Non-pigmented ciliary epithelial cell (primary cell): Measurements from ENCODE around the gene UNK.
"Not testable (repeated sequence)": the region's sequence is repeated elsewhere in the genome, so short reads cannot be mapped to it uniquely, and the experiment has no call there.

Experiments used
- DNase-seq: peaks from one replicate; pipeline ENCODE4 v3.0.0-alpha.2; 2010; ENCODE audit warnings: low read depth

Gene UNK

DNA sequence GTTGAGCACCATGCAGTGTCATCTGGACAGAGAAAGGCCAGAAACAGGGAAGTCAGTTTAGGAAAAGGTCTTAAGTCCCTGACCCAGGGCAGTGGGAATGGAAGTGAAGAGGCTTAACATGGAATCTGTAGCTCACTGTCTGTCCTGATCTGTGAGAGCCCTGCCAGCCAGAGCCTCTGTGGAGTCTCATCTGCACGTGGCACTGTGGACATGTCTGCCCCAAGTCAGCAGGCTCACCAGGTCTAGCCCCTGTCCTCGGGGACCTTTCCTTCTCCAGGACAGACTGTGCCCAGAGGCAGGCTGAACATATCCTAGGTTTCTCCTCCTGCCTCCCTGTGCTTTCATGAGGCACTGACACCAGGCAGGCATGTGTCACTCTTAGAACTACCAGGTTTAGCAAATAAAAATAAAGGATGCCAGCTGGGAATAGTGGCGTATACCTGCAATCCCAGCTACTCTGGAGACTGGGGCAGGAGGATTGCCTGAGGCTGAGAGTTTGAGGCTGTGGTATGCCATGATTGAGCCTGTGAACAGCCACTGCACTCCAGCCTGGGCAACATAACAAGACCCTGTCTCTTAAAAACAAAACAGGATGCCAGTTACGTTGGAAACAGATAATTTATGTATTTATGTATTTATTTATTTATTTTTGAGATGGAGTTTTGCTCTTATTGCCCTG, 22.4 kb downstream of the UNK start:
- DNase-seq: no peak

DNA sequence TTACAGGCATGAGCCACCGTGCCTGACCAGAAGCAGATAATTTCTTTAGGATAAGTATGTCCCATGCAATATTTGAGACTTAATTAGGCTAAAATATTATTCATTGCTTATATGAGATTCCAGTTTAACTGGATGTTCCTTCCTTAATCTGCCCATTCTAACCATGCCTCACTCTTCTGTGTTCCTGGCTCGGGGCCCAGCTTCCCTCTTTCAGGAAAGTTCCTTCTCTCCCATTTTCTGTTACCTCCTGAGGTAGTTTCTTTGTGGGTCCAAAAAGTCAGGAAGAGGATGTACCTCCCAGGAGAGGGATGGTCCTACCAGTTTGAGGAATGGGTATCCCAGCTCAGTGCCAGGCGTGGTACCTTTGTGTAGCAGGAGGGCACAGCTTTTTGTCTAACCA, 23.3 kb downstream of the UNK start:
- no peak for DNase-seq

DNA sequence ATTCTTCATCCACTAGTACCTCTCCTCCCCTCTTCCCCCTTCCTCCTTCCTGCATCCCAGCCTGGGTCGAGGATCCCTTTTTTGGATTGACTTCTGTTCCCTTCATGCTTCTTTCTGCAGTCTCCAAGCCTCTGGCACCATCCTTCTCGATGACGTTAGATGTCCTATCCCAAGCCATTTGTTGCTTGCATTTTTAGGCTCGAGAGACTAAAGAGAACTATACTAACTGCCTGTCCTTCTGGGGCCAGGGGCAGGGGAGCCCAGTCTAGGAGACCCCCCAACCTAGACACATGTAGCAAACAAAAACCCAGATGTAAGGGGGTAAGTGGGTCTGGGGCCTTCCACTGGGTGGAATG, 23.9 kb downstream of the UNK start:
- no peak for DNase-seq

DNA sequence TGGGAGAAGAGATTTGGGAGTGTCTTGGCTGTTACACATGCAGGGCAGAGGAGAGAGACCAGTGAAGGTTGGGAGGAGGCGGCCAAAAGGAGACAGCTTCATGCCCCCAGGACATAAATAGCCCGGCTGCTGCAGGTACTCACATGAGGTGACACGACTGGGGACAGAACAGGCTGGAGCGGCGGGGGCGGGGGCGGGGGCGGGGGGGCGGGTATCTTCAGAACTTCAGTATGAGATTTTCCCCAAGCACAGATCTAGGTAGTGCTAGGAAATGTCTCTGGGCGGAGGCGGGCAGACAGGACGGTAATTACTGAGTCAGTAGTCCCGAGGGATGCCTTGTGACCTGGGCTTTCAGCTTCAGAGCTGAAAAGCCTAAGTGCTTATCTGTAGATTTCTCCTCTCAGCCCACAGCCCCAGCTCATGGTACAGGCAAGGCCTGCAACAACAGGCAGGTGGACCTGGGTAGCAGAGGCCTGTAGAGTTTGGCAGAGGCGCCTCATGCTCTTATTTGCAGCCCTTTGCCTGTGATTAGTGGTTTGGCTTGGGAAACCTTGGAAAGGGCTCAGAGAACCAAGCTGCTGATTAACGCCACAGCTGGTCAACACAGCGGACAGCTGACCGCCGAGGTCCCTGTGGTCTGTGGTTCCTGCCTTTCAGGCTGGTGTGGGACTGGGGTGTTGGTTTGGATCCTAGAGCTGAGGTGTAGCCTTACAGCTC, 24.5 kb downstream of the UNK start:
- DNase-seq: no peak

DNA sequence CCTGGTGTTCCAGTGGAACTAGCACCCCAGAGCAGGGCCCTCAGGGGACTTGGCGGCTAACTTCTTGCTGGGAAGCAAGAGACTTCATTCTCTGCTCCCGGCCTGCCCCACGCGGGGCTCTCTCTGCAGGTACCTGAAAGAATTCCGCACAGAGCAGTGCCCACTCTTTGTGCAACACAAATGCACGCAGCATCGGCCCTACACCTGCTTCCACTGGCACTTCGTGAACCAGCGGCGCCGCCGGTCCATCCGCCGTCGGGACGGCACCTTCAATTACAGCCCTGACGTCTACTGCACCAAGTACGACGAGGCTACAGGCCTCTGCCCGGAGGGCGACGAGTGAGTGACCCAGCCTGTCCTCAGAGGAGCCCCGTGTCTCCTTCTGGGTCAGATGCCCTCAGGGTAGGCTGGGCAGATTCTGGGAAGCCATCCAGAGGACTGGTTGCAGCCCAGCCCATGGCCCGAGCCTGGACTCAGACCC, 25.1 kb downstream of the UNK start:
- DNase-seq: no peak

DNA sequence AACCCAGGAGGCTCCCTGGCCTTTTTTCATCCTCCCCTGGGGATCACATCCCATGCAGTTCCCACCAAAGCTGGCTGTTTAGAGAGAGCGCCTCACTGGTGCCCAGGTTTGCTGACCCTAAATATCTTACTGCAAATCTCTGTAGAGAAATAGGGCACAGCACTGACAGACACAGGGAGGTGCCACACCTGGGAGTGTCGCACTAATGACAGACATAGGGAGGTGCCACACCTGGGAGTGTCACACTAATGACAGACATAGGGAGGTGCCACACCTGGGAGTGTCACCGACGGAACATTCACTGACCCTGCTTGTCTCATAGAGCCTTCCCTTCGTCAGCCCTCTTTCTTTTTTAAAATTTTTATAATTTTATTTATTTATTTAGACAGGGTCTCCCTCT, 25.6 kb downstream of the UNK start:
- no peak for DNase-seq

DNA sequence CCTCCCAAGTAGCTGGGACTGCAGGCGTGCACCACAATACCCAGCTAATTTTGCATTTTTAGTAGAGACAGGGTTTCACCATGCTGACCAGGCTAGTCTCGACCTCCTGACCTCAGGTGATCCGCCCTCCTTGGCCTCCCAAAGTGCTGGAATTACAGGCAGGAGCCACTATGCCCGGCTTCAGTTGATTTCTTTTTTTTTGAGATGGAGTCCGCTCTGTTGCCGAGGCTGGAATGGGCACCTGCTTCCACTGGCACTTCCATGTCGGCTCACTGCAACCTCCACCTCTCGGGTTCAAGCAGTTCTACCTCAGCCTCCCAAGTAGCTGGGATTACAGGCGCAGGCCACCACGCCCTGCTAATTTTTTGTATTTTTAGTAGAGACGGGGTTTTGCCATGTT, 26.1 kb downstream of the UNK start:
- not testable (repeated sequence) for DNase-seq

DNA sequence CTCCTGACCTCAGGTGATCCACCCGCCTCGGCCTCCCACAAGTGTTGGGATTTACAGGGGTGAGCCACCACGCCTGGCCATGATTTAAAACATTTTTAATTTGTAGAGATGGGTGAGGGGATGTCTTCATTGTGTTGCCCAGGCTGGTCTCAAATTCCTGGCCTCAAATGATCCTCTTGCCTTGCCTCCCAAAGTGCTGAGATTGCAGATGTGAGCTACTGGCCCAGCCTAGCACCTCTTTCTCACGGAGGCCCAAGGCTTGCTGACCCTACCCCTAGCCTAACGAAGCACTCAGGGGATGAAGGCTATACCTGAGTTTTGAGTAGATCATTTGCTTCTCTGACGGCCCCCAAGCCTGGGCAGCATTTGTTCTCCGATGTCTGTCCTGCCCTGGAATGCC, 26.6 kb downstream of the UNK start:
- no peak for DNase-seq

DNA sequence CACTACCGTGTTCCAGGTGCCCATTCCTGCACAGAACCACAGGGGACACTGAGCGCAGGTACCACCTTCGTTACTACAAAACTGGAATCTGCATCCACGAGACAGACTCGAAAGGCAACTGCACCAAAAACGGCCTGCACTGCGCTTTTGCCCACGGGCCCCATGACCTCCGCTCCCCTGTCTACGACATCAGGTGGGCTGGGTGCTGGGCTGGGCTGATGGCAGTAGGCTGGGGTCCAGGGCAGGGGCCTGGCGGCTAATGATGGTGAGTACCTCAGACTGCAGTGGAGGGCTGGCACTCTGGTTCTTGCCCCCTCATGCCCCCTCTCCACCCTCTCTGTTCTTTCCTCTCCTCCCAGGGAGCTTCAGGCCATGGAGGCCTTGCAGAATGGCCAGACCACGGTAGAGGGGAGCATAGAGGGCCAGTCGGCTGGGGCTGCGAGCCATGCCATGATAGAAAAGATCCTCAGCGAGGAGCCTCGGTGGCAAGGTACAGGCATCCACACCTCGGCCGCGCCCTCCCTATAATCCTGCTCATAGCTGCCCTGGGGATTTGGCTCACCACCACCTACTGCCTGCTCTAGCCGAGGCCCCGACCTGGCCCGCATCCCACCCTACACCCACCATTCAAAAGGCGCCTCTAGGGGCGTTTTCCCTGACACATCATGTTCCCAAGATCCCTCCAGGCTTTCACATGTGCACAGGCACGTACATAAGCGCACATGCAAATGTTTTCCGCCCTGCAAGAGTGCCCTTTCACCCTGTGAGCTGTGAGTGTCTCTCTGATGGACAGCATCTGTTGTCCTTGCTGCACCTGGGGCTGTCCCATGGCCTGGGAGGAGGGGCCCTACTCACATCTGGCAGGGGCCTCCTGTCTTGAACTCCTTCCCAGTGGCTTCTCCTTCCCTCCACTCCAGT, 27.7 kb downstream of the UNK start:
- no peak for DNase-seq

DNA sequence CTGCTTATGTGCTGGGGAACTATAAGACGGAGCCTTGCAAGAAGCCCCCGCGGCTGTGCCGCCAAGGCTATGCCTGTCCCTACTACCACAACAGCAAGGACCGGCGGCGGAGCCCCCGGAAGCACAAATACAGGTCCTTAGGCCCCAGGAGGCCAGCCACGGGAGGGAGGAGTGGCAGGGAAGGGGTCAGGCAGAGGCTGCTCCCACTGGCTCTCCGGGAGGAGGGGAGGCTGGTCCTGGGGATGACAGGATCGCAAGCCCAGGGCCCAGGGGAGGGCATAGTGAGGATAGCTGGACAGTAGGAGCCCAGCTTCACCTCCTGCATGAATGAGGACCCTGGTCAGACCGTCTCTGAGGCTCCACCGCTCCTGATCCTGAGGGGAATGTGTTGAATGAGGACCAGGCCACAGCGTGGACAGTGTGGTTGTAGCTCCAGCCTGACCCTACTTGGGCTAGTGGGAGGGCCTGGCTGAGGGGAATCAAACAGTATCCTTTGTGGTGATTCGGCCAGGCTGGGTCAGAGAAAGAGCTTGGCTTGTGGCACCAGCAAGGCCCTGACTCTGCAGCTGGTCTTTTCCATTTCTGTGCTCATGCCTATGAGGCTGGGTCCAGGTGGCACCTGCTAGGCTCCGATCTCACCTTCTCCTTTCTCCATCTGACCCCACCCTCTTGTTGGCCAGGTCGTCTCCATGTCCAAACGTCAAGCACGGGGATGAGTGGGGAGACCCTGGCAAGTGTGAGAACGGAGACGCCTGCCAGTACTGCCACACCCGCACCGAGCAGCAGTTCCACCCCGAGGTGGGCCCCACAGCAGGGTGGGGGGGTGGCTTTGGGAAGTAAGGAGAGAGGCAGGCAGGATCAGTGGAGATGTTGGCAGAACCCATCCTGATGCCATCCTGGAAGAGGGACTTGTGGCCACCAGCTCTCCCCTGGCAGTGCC, 28.7 kb downstream of the UNK start:
- DNase-seq: no peak

DNA sequence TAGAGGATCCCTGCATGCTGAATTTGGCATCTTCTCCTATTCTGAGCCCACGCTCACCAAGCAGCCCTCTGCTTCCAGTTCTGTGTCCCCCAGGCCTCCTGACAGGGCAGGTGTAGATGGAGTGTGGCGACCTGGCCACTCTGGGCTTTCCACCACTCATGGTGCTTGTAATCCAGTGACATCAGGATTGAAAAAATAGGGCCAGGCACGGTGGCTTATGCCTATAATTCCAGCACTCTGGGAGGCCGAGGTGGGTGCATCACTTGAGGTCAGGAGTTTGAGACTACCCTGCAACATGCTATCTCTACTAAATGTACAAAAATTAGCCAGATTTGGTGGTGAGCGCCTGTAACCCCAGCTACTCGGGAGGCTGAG, 29.4 kb downstream of the UNK start:
- no peak for DNase-seq

DNA sequence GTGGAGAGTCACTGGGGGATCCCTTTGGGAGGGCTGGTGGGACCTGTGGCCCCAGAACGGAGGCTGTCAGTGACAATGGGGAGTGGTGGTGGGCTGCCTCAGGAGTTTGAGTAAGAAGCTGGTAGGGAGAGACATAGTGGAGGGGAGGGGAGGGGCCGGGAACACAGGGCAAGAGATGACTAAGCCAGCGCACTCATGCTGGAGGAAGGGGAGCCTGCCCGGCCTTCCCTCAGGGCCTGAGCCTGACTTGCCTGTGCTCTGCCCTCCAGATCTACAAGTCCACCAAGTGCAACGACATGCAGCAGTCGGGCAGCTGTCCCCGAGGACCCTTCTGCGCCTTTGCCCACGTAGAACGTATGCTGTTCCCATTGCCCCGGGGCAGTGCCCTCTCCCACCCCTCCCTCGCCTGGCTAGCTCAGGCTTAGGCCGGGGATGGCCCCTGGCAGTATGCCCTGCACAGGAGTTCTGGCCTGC, 30.3 kb downstream of the UNK start:
- DNase-seq: peak; percentile 49

DNA sequence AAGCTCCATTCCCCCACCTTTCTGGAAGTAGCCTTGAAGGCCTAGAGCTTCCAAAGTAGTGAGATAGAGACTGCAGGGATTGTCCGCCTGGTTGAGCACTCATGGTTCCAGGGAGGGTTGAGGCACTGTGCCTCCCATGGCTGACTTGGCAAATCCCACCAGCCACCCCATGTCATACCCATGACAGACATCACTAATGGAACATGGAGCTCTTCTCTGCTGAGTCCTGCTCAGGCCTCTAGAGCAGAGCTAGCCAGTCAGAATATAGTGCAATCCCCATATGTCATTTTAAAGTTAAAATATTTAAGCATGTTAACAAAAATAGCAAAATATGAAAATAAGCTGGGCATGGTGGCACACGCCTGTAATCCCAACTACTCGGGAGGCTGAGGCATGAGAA, 30.8 kb downstream of the UNK start:
- no peak for DNase-seq

DNA sequence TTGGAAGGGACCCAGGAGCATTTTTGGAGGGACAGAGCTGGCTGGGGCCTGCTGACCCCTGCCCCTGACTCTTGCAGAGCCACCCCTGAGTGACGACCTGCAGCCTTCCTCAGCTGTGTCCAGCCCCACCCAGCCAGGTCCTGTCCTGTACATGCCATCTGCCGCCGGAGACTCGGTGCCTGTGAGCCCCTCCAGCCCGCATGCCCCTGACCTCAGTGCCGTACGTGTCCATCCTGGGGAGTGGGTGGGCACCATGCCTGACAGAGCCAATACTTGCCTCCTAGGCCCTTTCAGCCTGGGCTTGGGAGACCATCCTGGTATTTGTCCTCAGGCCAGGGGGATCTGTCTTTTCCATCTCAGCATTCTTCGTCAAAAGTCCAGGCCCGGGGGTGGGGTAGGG, 32.1 kb downstream of the UNK start:
- DNase-seq: no peak

DNA sequence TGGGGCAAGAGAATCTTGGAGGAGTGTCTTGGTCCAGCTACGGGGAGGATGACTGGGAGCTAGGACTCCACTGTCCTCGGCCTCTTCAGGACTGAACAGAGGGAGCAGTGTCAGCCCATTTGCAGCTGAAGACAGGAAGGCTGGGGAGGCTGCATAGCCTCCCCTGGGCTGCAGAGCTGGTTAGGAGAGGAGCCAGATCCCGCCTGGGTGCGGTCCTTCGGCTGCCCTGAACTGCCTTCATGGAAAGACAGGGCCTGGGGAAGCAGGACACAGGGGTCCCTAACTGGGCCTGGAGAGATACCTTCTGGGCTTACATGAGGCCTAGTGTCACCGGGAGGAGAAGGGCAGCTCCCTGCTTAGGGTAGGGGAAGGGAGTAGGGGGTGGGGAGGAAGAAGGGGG, 33.0 kb downstream of the UNK start:
- DNase-seq: no peak

DNA sequence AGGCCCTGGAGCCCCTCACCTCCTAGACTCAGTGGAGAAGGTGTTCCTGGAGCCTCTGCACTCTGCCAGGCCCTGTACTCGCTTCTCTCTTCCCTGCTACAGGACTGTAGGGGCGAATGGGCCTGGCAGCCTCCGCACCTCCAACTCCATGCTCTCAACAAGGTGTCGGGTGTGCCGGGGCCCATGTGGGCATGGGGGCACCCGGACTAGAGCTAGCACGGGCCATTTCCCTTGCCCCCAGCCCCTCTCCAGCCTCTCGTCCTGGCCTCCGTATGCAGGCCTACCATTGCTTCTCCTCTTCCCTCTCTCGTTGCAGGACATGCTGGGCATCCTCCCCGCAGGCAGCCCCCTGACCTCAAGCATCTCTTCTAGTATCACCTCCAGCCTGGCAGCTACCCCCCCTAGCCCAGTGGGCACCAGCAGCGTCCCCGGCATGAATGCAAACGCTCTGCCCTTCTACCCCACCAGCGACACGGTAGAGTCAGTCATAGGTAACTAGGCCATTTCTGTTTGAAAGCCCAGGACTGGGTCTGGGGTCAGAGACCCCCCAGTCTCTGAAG, 33.8 kb downstream of the UNK start:
- DNase-seq: no peak

DNA sequence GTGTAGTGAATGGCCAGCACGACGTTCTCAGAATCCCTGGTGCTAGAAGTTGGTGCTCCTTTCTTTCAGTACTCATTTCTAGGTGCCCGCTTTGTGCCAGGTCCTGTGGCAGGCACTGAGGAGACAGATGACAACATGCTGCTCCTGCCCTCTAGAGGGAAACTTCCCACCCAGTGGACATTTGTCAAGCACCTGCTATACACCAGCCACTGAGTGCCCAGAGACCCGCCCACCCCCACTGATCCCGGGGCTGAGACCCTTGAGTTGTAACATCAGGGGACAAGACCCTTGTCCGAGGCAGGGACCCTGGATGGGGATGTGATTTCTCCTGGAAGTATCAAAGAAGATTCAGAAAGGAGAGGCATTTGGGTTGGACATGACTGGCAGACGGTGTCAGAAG, 34.5 kb downstream of the UNK start:
- no peak for DNase-seq

DNA sequence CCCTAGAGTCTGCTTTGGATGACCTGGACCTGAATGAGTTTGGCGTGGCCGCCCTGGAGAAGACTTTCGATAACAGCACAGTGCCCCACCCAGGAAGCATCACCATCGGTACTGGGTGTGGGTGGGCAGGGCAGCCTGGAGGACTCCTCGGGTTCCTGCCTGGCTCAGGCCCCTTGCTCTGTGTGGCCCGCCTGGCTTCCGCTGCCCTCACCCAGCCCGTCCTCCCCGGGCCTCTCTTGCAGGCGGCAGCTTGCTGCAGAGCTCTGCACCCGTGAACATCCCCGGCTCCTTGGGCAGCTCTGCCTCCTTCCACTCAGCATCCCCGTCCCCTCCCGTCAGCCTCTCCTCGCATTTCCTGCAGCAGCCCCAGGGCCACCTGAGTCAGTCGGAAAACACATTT, 35.1 kb downstream of the UNK start:
- DNase-seq: no peak

DNA sequence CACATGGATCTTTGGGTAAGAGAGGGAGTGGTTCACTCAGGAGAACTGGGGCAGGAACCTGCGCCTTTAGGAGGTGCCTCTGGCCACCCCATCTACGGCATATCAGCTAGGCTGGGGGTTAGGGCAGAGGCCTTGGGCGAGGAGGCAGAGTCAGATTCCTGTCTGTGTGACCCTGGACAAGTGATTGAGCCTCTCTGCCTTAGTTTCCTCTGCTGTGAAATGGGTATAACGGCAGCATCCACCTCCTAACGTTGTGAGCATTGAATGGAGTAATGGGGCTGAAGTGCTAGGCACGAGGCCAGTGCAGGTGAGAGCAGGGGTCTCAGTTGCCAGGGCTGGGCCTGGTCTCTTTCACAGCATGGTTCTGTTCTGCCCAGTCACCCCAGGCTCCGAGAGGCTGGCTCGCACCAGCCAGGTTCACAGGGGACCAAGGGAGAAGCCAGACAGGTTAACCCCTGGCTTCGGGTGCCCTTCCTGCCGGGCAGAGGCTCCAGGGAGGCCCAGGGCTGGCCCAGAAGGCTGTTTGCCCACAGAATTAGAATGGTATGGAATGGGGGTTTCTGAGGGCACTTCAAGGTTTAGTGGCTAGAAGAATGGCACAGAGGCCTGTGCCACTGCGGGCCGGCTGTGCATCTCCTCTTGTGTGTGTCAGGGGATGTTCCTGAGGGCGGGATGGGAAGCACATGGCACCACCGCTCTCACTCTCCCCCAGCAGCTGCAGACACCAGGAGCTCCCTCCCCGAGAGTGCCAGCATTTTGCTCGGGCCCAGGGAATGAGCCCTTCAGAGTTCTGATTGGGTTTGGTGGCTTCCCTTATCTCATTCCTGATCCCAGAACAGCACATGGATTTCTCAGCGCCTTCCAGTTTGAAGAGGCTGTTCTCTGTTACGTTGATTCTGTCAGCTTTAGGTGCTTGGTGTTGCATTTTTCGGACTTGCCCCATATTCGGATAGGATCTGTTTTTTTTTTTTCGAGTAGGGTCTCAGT, 35.8 kb downstream of the UNK start:
- DNase-seq: no peak

DNA sequence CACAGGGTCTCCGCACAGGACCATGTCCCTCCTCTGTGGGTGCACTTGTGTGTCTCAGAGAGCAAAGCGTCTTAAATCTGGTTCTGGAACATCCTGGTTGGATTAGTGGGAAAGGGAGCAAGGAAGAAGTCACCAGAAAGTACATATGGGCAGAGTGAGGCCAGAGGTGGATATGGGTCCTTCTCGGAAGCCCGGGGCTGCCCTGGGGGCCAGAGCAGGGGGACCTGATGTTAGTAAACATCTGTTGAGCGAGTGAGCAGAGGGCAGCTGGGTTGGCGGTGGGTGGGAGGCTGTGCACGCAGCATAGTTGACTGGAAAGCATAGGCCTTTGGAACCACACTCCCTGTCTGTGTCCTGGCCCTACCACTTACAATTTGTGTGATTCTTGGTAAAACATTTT, 36.9 kb downstream of the UNK start:
- DNase-seq: no peak
